ENCODE data around the gene MDGA2. TPM values are rescaled to one million over a fixed set of nuclear protein-coding genes. Genes with fewer than 3 reads are reported as not detected.

Gene MDGA2
- total and polyA plus RNA-seq, 2 of the 8 experiments (the other 6 are each of a cell fraction or from before 2014, with no cell fraction given): 0.11 to 0.69 TPM

GRCh38 chr14:47720281-47720680 lies 44.9 kb upstream of the MDGA2 start:
- 93% methylated on average over 4 of the region's 4 CpGs; no CpG with 5 or more reads in 1 of the 2 experiments for WGBS, 2 experiments (ENCODE audit: extremely low coverage in 1 of 2, insufficient coverage in 1 of 2, insufficient read length in 1 of 2, insufficient replicate concordance in 2 of 2, low coverage in 1 of 2, low lambda C conversion rate in 2 of 2, missing lambda C conversion rate in 1 of 2)
- Histone ChIP-seq H3K9me3 (ENCODE audit: insufficient read depth in 2 of 2, low read depth in 1 of 2, low read length in 1 of 2) (no peaks in the 10 kb centered on the region), H3K27me3 (replicated peaks in 1 of 4; ENCODE audit: control insufficient read depth in 3 of 4, extremely low read depth in 1 of 4, insufficient read depth in 3 of 4, low read length in 3 of 4) (no peaks in the 10 kb centered on the region), H3K18ac (ENCODE audit: extremely low read depth, low read length) (no peak overlapping the region), H2AFZ (ENCODE audit: low read length) (no peak overlapping the region), H3K23ac (ENCODE audit: insufficient read length) (no peak overlapping the region), H2BK15ac (ENCODE audit: low read length) (no peak overlapping the region), H3K23me2 (ENCODE audit: low read depth, low read length) (no peaks in the 10 kb centered on the region), H3K9ac (replicated peaks in 1 of 4; ENCODE audit: extremely low read depth in 1 of 4, low read depth in 3 of 4, low read length in 3 of 4) (no peak overlapping the region), H3K36me3 (ENCODE audit: control insufficient read depth in 2 of 4, insufficient read depth in 4 of 4, low read length in 3 of 4) (no peaks in the 10 kb centered on the region), H3K27ac (ENCODE audit: low read depth, low read length) (no peak overlapping the region), H3K79me2 (ENCODE audit: control insufficient read depth in 1 of 2, insufficient read depth in 2 of 2, low read length in 2 of 2) (no peaks in the 10 kb centered on the region), H3K79me1 (ENCODE audit: low read depth, low read length) (no peaks in the 10 kb centered on the region), H4K5ac (ENCODE audit: insufficient read length, low read depth, low read length) (no peak overlapping the region), H3K4ac (replicated peaks; ENCODE audit: insufficient read length, low read depth, low read length) (no peak overlapping the region), H4K20me1 (replicated peaks in 1 of 2; ENCODE audit: control insufficient read depth in 1 of 2, insufficient read depth in 2 of 2, low read length in 2 of 2) (no peaks in the 10 kb centered on the region), H3K14ac (ENCODE audit: insufficient read length) (no peak overlapping the region), H2BK12ac (ENCODE audit: low read depth, low read length) (no peak overlapping the region), H3K4me1 (replicated peaks in 1 of 4; ENCODE audit: control insufficient read depth in 3 of 4, insufficient read depth in 4 of 4, low read length in 3 of 4) (no peaks in the 10 kb centered on the region), H2BK20ac (ENCODE audit: low read length) (no peak overlapping the region), H3K4me3 (ENCODE audit: extremely low read depth in 1 of 4, insufficient read depth in 2 of 4, low read depth in 3 of 4, low read length in 4 of 4) (no peak overlapping the region), H4K91ac (replicated peaks; ENCODE audit: insufficient read length, low read length) (no peak overlapping the region), H2AK5ac (ENCODE audit: low read depth, low read length) (no peak overlapping the region), H3K56ac (replicated peaks; ENCODE audit: insufficient read length, low read depth, low read length) (no peak overlapping the region), H2BK120ac (replicated peaks; ENCODE audit: low read depth, low read length) (no peak overlapping the region), H4K8ac (ENCODE audit: extremely low read depth, insufficient read depth, low read length) (no peak overlapping the region), H2BK5ac (ENCODE audit: low read depth, low read length) (no peak overlapping the region), H3K4me2 (ENCODE audit: insufficient read depth in 1 of 2, low read depth in 2 of 2, low read length in 2 of 2) (no peak overlapping the region)
- ChIA-PET POLR2A (ENCODE audit: partially characterized antibody) (no interaction called here), CTCF (ENCODE audit: partially characterized antibody) (no interaction called here)
- no peak for FAIRE-seq
- DNase-seq (ENCODE audit: low read depth in 1 of 2, low spot score in 2 of 2): no peak
- TF ChIP-seq CREB1 (IDR thresholded peaks at IDR 0.05) (no peak), GABPA (IDR thresholded peaks at IDR 0.05; ENCODE audit: borderline replicate concordance, insufficient read depth, low read length) (no peak)

Measured in H1 (cell line).